Adipocyte (in vitro differentiated cells): Measurements from ENCODE around the gene AGBL1.

Experiments used
- DNase-seq: peaks from one replicate; pipeline ENCODE4 v3.0.0-alpha.2; 2015; ENCODE audit warnings: low read depth
- H3K27me3 ChIP-seq: replicated peaks from 2 replicates; pipeline ENCODE4 v1.7.0; 2013; ENCODE audit warnings: mild to moderate bottlenecking, low read length, moderate library complexity; ENCODE audit not compliant: control insufficient read depth, insufficient read depth
- H3K36me3 ChIP-seq: 2 replicates; pipeline ENCODE4 v1.7.0; 2013; ENCODE audit warnings: low read length, mild to moderate bottlenecking, moderate library complexity; ENCODE audit not compliant: control insufficient read depth, insufficient read depth, severe bottlenecking
- H3K4me1 ChIP-seq: 2 replicates; pipeline ENCODE4 v1.7.0; 2013; ENCODE audit warnings: mild to moderate bottlenecking, low read length, moderate library complexity; ENCODE audit not compliant: control insufficient read depth, insufficient read depth
- H3K4me3 ChIP-seq: 2 replicates; pipeline ENCODE4 v1.7.0; 2013; ENCODE audit warnings: mild to moderate bottlenecking, low read length, moderate library complexity
- H3K9ac ChIP-seq: 2 replicates; pipeline ENCODE4 v1.7.0; 2013; ENCODE audit warnings: mild to moderate bottlenecking, low read length, moderate library complexity
- H3K9me3 ChIP-seq: 2 replicates; pipeline ENCODE4 v1.7.0; 2013; ENCODE audit warnings: mild to moderate bottlenecking, low read length, moderate library complexity; ENCODE audit not compliant: control insufficient read depth

The AGBL1 gene

DNA sequence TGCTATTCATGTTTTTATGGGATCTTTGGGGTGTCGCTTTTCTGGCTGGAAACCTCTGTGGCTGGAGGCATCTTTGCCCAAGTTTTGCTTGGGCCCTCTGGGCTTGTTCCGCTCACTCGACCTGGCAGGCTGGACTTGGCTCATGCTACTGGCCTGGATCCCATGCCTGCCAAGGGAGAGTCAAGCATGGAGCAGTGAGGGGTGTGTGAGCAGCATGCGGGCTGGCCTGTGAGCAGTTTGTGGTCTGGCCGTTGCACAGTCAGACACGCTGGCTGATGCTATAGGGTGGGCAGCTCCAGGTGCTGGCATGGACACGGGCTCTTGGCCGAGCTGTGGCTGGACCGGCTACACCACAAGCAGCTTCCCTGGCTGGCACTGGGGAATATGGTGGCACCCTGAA lies 491.1 kb downstream of the AGBL1 start:
- no peaks in the 10 kb centered on the region for H3K4me1 ChIP-seq
- no peaks in the 10 kb centered on the region for H3K36me3 ChIP-seq
- no peaks in the 10 kb centered on the region for H3K27me3 ChIP-seq
- DNase-seq: no peak
- no peak overlapping the region for H3K9ac ChIP-seq
- peaks cover 3% of the 10 kb centered on the region for H3K9me3 ChIP-seq
- H3K4me3 ChIP-seq: no peak overlapping the region

DNA sequence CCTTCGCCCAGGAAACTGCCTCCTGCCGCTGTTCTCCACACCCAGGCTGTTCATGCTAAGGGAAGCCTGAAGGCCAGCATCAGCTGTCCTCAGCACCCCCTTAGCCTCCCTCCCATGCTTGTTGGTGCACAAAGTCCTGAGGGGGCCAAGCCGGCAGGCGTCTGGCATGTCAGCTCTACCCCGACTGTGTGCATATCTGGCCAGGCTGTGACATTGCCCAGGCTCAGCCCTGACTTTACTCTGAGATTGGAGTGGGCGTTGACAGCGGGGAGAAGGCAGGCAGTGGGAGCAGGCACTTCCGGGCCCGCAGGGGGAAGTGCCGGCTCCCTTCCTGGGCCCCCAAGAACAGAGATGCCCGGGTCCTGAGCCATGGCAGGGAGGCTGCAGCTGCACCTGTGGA lies 492.2 kb downstream of the AGBL1 start:
- no peak for DNase-seq
- no peaks in the 10 kb centered on the region for H3K36me3 ChIP-seq
- H3K4me1 ChIP-seq: no peaks in the 10 kb centered on the region
- no peak overlapping the region for H3K4me3 ChIP-seq
- peaks cover 1% of the 10 kb centered on the region for H3K9me3 ChIP-seq
- H3K9ac ChIP-seq: no peak overlapping the region
- no peaks in the 10 kb centered on the region for H3K27me3 ChIP-seq

DNA sequence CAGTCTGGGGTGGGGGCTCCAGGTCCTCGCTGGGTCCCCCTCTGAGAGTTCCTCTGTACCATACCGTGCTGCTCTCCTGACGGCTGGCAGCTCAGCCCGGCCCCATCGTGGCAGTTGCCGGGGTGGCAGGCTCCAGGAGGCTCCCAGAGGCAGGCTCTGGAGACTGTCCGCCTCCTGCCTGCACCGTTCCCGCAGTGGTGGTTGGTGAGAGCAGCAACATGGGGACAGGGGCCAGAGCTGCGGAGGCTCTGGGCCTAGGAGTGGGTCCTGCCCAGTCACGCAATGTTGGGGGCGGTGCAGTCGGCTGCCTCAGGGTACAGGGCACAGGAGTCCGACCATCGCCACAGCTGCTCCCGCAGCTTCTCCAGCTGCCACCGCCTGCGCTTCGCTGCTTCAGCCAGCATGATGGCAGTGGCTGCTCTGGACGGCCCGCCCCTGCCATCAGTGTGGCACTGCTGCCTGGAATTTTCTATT lies 492.7 kb downstream of the AGBL1 start:
- H3K9me3 ChIP-seq: no peaks in the 10 kb centered on the region
- H3K9ac ChIP-seq: no peak overlapping the region
- H3K4me3 ChIP-seq: no peak overlapping the region
- DNase-seq: no peak
- H3K27me3 ChIP-seq: no peaks in the 10 kb centered on the region
- H3K36me3 ChIP-seq: no peaks in the 10 kb centered on the region
- H3K4me1 ChIP-seq: no peaks in the 10 kb centered on the region

- Histone ChIP-seq H3K9ac (no peak overlapping the region), H3K36me3 (no peaks in the 10 kb centered on the region), H3K4me1 (no peaks in the 10 kb centered on the region), H3K27me3 (no peaks in the 10 kb centered on the region), H3K9me3 (no peaks in the 10 kb centered on the region), H3K4me3 (no peak overlapping the region)
- no peak for DNase-seq
Measured at GRCh38 chr15:86573476-86573875, 493.8 kb downstream of the AGBL1 start.

DNA sequence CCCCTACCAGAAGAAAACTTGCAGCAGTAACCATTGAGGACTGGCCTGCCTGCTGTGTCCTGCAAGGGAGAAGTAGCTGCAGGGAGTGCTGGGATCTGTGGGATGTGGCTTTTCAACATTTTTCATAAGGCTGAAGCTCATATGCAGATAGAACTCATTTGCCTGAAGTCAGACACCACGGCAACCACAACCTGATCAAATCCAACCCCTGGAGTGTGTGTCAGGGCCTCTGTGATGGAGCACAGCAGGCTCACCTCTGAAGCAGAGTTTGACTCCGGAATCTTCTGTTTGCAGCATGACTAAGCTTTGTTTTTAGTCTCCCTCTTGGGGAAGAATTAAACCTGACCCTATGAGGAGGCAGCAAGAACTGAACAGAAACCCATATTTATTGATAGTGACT lies 508.7 kb downstream of the AGBL1 start:
- Histone ChIP-seq H3K4me1 (peaks cover 8% of the 10 kb centered on the region), H3K9me3 (no peaks in the 10 kb centered on the region)
- DNase-seq: no peak

GRCh38 chr15:86590461-86590860 lies 510.8 kb downstream of the AGBL1 start:
- H3K9ac ChIP-seq: no peak overlapping the region
- H3K4me3 ChIP-seq: no peak overlapping the region
- H3K27me3 ChIP-seq: no peaks in the 10 kb centered on the region
- DNase-seq: no peak
- peaks cover 3% of the 10 kb centered on the region for H3K9me3 ChIP-seq
- H3K36me3 ChIP-seq: no peaks in the 10 kb centered on the region
- peaks cover 8% of the 10 kb centered on the region for H3K4me1 ChIP-seq

More for the DNA sequence above, 508.7 kb downstream of the AGBL1 start:
- Histone ChIP-seq H3K36me3 (no peaks in the 10 kb centered on the region), H3K27me3 (no peaks in the 10 kb centered on the region), H3K4me3 (no peak overlapping the region), H3K9ac (no peak overlapping the region)

DNA sequence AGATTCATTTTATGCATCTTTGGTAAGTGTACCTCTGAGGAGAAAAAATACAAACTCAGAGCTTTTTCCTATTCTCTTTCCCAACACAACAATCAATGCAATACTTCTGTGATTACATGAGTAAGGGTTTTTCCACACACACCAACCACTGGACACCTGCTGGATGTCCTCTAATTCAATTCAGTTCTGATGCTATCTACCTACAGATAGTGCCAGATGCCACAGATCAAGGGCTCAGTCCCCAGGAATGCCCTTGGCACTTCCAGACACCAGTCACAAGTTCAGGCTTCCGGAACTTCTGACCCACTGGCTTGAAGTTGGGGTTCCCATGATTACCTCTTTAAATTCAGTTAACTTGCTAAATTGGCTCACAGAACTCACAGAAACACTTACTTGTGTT lies 511.5 kb downstream of the AGBL1 start:
- peaks cover 8% of the 10 kb centered on the region for H3K9me3 ChIP-seq
- no peak overlapping the region for H3K9ac ChIP-seq
- H3K36me3 ChIP-seq: no peaks in the 10 kb centered on the region
- H3K4me3 ChIP-seq: no peak overlapping the region
- H3K4me1 ChIP-seq: peaks cover 8% of the 10 kb centered on the region
- no peak for DNase-seq
- no peaks in the 10 kb centered on the region for H3K27me3 ChIP-seq

DNA sequence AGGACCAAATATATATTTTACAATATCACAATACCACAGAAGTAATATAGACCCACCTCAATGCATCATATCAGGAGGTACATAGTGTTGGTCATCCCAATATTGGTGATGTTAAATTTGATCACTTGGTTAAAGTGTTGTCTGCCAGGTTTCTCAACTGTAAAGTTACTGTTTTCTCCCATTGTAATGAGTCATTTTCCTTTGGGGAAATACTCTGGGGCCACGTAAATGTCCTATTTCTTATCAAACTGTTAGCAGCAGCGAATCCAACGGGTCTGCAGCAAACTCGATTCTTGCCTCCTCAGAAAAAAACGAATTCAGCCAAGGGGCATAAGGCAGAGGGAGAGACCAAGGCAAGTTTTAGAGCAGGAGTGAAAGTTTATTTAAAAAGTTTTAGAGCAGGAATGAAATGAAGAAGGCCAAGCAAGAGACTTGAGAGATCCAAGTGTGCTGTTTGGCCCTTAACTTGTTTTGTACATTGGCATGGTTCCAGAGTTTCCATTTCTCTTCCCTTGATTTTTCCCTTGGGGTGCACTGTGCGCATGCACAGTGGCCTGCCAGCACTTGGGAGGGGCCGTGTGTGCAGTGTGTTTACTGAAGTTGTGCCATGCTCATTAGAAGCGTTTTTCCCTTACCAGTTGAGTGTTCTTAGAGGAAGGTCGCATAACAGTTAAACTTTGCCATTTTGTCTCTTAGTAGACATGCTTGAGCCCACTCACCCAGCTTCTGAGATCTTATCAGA lies 512.5 kb downstream of the AGBL1 start:
- no peak for DNase-seq
- H3K9ac ChIP-seq: no peak overlapping the region
- H3K9me3 ChIP-seq: peaks cover 9% of the 10 kb centered on the region
- H3K4me3 ChIP-seq: no peak overlapping the region
- peaks cover 8% of the 10 kb centered on the region for H3K4me1 ChIP-seq
- no peaks in the 10 kb centered on the region for H3K36me3 ChIP-seq
- no peaks in the 10 kb centered on the region for H3K27me3 ChIP-seq

DNA sequence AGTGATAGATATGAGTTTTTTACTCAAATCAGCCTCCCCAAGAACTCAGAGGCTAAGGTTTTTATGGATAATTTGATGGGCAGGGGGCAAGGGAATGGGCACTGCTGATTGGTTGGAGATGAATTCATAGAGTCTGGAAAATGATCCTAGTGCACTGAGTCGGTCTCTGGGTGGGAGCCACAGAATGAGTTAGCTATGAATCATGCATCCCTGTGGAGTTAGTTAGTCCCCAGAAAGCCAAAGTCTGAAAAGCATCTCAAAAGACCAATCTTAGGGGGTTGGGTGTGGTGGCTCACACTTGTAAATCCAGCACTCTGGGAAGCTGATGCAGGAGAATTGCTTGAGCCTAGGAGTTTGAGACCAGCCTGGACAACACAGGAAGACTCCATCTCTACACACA lies 516.1 kb downstream of the AGBL1 start:
- H3K36me3 ChIP-seq: no peaks in the 10 kb centered on the region
- peaks cover 8% of the 10 kb centered on the region for H3K4me1 ChIP-seq

DNA sequence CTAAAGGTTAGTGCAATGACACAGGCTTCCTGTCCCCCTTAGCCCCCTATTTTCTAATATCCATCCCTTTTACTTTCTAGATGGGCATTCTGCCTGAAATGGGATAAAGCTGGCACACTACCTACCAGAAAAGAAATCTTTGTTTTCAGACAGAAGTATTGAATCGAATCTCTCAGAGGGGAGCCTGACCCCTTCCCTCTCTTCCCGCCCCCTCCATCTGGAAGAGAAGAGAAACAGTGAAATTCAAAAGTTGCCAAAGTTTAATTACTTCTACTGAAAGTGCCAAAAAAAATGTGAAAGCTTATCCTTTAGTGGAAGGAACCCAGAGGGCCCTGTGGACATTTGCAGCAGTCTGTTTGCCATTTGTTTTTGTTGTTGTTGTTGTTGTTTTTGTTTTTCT lies 523.8 kb downstream of the AGBL1 start:
- H3K9me3 ChIP-seq: no peaks in the 10 kb centered on the region
- H3K36me3 ChIP-seq: no peaks in the 10 kb centered on the region
- DNase-seq: no peak
- H3K9ac ChIP-seq: no peak overlapping the region
- peaks cover 7% of the 10 kb centered on the region for H3K27me3 ChIP-seq
- no peak overlapping the region for H3K4me3 ChIP-seq
- H3K4me1 ChIP-seq: no peaks in the 10 kb centered on the region

More for the DNA sequence above, 516.1 kb downstream of the AGBL1 start:
- Histone ChIP-seq H3K4me3 (no peak overlapping the region), H3K27me3 (no peaks in the 10 kb centered on the region), H3K9me3 (peaks cover 9% of the 10 kb centered on the region), H3K9ac (no peak overlapping the region)
- no peak for DNase-seq

DNA sequence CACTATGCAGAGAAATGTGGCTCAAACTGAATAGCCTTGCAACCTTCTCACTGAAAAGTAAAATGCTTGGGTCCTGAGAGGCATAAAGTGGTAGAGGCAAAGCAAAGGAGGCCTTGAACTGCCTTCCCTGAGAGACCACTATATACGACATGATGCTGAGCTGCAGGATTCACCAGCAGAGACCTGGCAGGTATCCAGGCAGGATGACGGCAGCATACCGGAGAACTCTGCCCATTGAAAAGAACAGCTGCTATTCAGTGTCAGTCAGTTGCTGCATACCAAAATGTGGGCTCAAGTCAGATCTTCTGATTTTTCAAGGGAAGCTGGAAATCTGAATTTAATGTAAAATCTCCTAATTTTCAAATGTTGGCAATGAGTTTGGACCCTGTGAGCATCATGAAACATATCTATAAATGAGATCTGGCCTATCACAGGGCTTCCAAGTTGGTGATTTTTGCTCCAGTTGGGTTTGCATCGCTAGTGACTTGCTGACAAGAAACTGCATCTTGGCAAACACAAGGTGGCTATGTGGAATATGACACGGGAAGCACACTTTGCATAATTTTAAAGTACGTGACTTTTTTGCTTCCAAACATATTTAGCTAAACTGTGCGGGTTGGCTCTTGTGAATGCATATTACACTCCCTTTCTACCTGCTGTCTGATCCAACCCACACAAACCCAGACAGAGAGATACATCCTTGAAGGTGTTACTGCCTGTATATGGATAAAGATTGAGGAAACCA lies 529.0 kb downstream of the AGBL1 start:
- DNase-seq: no peak
- Histone ChIP-seq H3K9me3 (no peaks in the 10 kb centered on the region), H3K36me3 (no peaks in the 10 kb centered on the region), H3K4me1 (no peaks in the 10 kb centered on the region), H3K9ac (no peak overlapping the region), H3K4me3 (no peak overlapping the region), H3K27me3 (peaks cover 7% of the 10 kb centered on the region)
